DOHH2 (cell line): Measurements from ENCODE around the gene MYBPH.

Experiments used
- H3F3A ChIP-seq: fragments of 200-600 bp; sonication (generic), shearing (Covaris generic); 2 replicates; pipeline ENCODE4 v1.6.0; 2016; ENCODE audit warnings: antibody characterized with exemption, mild to moderate bottlenecking; ENCODE audit not compliant: control insufficient read depth, insufficient read depth
- H3K27ac ChIP-seq: fragments of 200-600 bp; sonication (generic); 2 replicates; pipeline ENCODE4 v1.5.1; 2014; ENCODE audit warnings: low read depth, mild to moderate bottlenecking, low read length, moderate library complexity
- H3K27me3 ChIP-seq: fragments of 200-600 bp; sonication (generic); 2 replicates; pipeline ENCODE4 v1.6.1; 2014; ENCODE audit warnings: mild to moderate bottlenecking, low read length, mixed read lengths; ENCODE audit not compliant: control insufficient read depth
- H3K36me3 ChIP-seq: fragments of 200-600 bp; sonication (generic); 2 replicates; pipeline ENCODE4 v1.6.1; 2014; ENCODE audit warnings: mild to moderate bottlenecking, low read length, moderate library complexity, mixed read lengths; ENCODE audit not compliant: control insufficient read depth
- H3K4me1 ChIP-seq: fragments of 200-600 bp; sonication (generic); 2 replicates; pipeline ENCODE4 v1.6.1; 2014; ENCODE audit warnings: mild to moderate bottlenecking, low read length, mixed read lengths; ENCODE audit not compliant: control insufficient read depth
- H3K4me2 ChIP-seq: fragments of 200-600 bp; sonication (generic); 2 replicates; pipeline ENCODE4 v1.6.0; 2014; ENCODE audit warnings: mild to moderate bottlenecking, low read length, moderate library complexity
- H3K4me3 ChIP-seq: fragments of 200-600 bp; sonication (generic); 2 replicates; pipeline ENCODE4 v1.5.1; 2014; ENCODE audit warnings: mild to moderate bottlenecking, low read length, mixed read lengths
- H3K79me2 ChIP-seq: fragments of 200-600 bp; sonication (generic); 2 replicates; pipeline ENCODE4 v1.6.1; 2014; ENCODE audit warnings: mild to moderate bottlenecking, low read length, mixed read lengths; ENCODE audit not compliant: control insufficient read depth
- H3K9me2 ChIP-seq: fragments of 200-600 bp; sonication (generic); replicated peaks from 2 replicates; pipeline ENCODE4 v1.6.1; 2014; ENCODE audit warnings: mild to moderate bottlenecking, low read length, mixed read lengths; ENCODE audit not compliant: control insufficient read depth
- H3K9me3 ChIP-seq: fragments of 200-600 bp; sonication (generic); 2 replicates; pipeline ENCODE4 v1.6.1; 2014; ENCODE audit warnings: antibody characterized with exemption, low read length, mixed read lengths; ENCODE audit not compliant: control insufficient read depth, insufficient read depth
- H4K20me1 ChIP-seq: fragments of 200-600 bp; sonication (generic); 2 replicates; pipeline ENCODE4 v1.6.0; 2014; ENCODE audit warnings: low read depth, mild to moderate bottlenecking, antibody characterized with exemption, low read length, moderate library complexity; ENCODE audit not compliant: control insufficient read depth, insufficient read depth
- EZH2phosphoT487 ChIP-seq: fragments of 200-600 bp; sonication (generic); IDR thresholded peaks from 2 replicates; pipeline ENCODE4 v1.6.1; 2017; ENCODE audit warnings: borderline replicate concordance, mild to moderate bottlenecking, antibody characterized with exemption, low read length, moderate library complexity, mixed read lengths
- TF ChIP-seq, protein P1 (sequence below): fragments of 200-600 bp; sonication (generic); IDR thresholded peaks from one replicate; pipeline ENCODE4 v1.5.1; 2014; ENCODE audit warnings: antibody characterized with exemption, mild to moderate bottlenecking, low read depth, low read length; ENCODE audit not compliant: poor library complexity, severe bottlenecking

MYBPH gene

DNA sequence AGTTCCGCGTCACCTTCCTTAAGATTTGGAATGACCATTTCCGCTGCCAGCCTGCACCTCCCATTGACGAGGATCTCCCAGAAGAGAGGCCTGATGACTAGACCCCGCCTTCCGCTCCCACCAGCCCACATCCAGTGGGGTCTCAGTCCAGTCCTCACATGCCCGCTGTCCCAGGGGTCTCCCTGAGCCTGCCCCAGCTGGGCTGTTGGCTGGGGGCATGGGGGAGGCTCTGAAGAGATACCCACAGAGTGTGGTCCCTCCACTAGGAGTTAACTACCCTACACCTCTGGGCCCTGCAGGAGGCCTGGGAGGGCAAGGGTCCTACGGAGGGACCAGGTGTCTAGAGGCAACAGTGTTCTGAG is 9.8 kb downstream of the MYBPH start:
- Histone ChIP-seq H3K4me1 (no peaks in the 10 kb centered on the region), H3K9me2 (no peaks in the 10 kb centered on the region), H3K27me3 (peaks cover 17% of the 10 kb centered on the region), H3K27ac (no peak overlapping the region), H3K36me3 (no peaks in the 10 kb centered on the region), H3F3A (no peaks in the 10 kb centered on the region), H3K4me2 (no peak overlapping the region), H3K79me2 (no peaks in the 10 kb centered on the region), H3K4me3 (no peak overlapping the region), H3K9me3 (no peaks in the 10 kb centered on the region), H4K20me1 (no peaks in the 10 kb centered on the region)
- TF ChIP-seq, protein P1, sequence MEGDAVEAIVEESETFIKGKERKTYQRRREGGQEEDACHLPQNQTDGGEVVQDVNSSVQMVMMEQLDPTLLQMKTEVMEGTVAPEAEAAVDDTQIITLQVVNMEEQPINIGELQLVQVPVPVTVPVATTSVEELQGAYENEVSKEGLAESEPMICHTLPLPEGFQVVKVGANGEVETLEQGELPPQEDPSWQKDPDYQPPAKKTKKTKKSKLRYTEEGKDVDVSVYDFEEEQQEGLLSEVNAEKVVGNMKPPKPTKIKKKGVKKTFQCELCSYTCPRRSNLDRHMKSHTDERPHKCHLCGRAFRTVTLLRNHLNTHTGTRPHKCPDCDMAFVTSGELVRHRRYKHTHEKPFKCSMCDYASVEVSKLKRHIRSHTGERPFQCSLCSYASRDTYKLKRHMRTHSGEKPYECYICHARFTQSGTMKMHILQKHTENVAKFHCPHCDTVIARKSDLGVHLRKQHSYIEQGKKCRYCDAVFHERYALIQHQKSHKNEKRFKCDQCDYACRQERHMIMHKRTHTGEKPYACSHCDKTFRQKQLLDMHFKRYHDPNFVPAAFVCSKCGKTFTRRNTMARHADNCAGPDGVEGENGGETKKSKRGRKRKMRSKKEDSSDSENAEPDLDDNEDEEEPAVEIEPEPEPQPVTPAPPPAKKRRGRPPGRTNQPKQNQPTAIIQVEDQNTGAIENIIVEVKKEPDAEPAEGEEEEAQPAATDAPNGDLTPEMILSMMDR = no peak
- TF ChIP-seq EZH2phosphoT487 = no peak

DNA sequence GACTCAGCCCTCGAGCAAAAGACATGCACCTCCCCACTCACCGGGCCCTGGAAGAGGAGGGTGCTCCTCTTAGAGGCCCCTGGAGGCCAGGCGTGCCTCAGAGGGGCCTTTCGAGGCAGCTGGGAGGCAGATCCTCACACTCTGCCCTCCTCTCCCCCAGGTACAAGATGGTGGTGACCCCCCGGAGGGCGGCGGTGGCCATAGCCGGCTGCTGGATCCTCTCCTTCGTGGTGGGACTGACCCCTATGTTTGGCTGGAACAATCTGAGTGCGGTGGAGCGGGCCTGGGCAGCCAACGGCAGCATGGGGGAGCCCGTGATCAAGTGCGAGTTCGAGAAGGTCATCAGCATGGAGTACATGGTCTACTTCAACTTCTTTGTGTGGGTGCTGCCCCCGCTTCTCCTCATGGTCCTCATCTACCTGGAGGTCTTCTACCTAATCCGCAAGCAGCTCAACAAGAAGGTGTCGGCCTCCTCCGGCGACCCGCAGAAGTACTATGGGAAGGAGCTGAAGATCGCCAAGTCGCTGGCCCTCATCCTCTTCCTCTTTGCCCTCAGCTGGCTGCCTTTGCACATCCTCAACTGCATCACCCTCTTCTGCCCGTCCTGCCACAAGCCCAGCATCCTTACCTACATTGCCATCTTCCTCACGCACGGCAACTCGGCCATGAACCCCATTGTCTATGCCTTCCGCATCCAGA is 10.4 kb downstream of the MYBPH start:
- no peak overlapping the region for H3K27ac ChIP-seq
- H4K20me1 ChIP-seq = no peaks in the 10 kb centered on the region
- H3K36me3 ChIP-seq = no peaks in the 10 kb centered on the region
- TF ChIP-seq, protein P1 = no peak
- TF ChIP-seq EZH2phosphoT487 = no peak
- H3K4me2 ChIP-seq = no peak overlapping the region
- no peaks in the 10 kb centered on the region for H3F3A ChIP-seq
- H3K79me2 ChIP-seq = no peaks in the 10 kb centered on the region
- no peaks in the 10 kb centered on the region for H3K9me3 ChIP-seq
- H3K27me3 ChIP-seq = peaks cover 17% of the 10 kb centered on the region
- H3K4me1 ChIP-seq = no peaks in the 10 kb centered on the region
- H3K9me2 ChIP-seq = no peaks in the 10 kb centered on the region
- no peak overlapping the region for H3K4me3 ChIP-seq

DNA sequence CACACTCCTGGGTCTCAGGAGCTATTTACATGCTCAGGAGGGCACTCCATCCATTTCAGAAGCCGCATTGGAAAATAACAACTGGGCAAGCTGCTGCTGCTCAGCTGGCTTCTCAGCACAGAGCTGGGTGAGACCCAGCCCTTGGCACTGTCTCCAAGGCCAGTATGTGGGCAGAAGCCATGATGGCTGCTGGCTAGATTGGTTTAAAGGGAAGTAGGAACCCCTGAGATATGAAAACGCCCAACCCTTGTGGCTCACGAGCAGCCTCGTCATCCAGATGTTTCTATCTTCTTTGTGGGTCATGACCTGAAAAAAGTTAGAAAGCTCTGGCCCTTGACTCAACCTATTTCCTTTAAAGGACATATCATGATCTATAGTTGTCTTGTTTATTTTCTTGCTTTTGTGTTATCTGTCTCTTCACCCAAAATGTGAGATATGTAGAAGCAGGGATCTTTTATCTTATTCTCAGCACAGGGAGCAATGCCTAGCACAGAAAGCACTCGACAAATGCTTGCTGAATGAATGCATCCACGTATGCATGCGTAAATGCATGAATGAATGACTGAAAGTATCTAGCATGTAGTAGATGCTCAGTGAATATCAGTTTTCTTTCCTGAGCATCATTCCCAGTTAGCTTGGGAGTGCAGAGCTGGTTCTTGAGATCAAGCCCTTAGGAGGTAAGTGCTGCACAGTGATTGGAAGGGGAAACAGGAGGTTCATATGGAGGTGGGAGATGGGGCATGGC is 11.6 kb downstream of the MYBPH start:
- Histone ChIP-seq H3F3A (no peaks in the 10 kb centered on the region), H3K27ac (no peak overlapping the region), H3K4me1 (no peaks in the 10 kb centered on the region), H3K9me3 (no peaks in the 10 kb centered on the region), H3K4me2 (no peak overlapping the region), H4K20me1 (no peaks in the 10 kb centered on the region), H3K79me2 (no peaks in the 10 kb centered on the region), H3K36me3 (no peaks in the 10 kb centered on the region), H3K4me3 (no peak overlapping the region), H3K27me3 (peaks cover 17% of the 10 kb centered on the region), H3K9me2 (no peaks in the 10 kb centered on the region)
- no peak for TF ChIP-seq EZH2phosphoT487
- TF ChIP-seq, protein P1 = no peak
